ENCODE measurements around the gene IRF6. TPM values are rescaled to one million over a fixed set of nuclear protein-coding genes. Genes with fewer than 3 reads are reported as not detected.

Gene IRF6
- total and polyA plus RNA-seq, 2 of the 8 experiments (the other 6 are each of a cell fraction or from before 2014, with no cell fraction given): 9.6 to 13.4 TPM

- TF ChIP-seq, protein P1, sequence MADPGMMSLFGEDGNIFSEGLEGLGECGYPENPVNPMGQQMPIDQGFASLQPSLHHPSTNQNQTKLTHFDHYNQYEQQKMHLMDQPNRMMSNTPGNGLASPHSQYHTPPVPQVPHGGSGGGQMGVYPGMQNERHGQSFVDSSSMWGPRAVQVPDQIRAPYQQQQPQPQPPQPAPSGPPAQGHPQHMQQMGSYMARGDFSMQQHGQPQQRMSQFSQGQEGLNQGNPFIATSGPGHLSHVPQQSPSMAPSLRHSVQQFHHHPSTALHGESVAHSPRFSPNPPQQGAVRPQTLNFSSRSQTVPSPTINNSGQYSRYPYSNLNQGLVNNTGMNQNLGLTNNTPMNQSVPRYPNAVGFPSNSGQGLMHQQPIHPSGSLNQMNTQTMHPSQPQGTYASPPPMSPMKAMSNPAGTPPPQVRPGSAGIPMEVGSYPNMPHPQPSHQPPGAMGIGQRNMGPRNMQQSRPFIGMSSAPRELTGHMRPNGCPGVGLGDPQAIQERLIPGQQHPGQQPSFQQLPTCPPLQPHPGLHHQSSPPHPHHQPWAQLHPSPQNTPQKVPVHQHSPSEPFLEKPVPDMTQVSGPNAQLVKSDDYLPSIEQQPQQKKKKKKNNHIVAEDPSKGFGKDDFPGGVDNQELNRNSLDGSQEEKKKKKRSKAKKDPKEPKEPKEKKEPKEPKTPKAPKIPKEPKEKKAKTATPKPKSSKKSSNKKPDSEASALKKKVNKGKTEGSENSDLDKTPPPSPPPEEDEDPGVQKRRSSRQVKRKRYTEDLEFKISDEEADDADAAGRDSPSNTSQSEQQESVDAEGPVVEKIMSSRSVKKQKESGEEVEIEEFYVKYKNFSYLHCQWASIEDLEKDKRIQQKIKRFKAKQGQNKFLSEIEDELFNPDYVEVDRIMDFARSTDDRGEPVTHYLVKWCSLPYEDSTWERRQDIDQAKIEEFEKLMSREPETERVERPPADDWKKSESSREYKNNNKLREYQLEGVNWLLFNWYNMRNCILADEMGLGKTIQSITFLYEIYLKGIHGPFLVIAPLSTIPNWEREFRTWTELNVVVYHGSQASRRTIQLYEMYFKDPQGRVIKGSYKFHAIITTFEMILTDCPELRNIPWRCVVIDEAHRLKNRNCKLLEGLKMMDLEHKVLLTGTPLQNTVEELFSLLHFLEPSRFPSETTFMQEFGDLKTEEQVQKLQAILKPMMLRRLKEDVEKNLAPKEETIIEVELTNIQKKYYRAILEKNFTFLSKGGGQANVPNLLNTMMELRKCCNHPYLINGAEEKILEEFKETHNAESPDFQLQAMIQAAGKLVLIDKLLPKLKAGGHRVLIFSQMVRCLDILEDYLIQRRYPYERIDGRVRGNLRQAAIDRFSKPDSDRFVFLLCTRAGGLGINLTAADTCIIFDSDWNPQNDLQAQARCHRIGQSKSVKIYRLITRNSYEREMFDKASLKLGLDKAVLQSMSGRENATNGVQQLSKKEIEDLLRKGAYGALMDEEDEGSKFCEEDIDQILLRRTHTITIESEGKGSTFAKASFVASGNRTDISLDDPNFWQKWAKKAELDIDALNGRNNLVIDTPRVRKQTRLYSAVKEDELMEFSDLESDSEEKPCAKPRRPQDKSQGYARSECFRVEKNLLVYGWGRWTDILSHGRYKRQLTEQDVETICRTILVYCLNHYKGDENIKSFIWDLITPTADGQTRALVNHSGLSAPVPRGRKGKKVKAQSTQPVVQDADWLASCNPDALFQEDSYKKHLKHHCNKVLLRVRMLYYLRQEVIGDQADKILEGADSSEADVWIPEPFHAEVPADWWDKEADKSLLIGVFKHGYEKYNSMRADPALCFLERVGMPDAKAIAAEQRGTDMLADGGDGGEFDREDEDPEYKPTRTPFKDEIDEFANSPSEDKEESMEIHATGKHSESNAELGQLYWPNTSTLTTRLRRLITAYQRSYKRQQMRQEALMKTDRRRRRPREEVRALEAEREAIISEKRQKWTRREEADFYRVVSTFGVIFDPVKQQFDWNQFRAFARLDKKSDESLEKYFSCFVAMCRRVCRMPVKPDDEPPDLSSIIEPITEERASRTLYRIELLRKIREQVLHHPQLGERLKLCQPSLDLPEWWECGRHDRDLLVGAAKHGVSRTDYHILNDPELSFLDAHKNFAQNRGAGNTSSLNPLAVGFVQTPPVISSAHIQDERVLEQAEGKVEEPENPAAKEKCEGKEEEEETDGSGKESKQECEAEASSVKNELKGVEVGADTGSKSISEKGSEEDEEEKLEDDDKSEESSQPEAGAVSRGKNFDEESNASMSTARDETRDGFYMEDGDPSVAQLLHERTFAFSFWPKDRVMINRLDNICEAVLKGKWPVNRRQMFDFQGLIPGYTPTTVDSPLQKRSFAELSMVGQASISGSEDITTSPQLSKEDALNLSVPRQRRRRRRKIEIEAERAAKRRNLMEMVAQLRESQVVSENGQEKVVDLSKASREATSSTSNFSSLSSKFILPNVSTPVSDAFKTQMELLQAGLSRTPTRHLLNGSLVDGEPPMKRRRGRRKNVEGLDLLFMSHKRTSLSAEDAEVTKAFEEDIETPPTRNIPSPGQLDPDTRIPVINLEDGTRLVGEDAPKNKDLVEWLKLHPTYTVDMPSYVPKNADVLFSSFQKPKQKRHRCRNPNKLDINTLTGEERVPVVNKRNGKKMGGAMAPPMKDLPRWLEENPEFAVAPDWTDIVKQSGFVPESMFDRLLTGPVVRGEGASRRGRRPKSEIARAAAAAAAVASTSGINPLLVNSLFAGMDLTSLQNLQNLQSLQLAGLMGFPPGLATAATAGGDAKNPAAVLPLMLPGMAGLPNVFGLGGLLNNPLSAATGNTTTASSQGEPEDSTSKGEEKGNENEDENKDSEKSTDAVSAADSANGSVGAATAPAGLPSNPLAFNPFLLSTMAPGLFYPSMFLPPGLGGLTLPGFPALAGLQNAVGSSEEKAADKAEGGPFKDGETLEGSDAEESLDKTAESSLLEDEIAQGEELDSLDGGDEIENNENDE (IDR thresholded peaks at IDR 0.05; ENCODE audit: insufficient replicate concordance, low read length): no peak
- TF ChIP-seq BRCA1 (IDR thresholded peaks at IDR 0.05; ENCODE audit: low read depth, low read length) (no peak), TBP (IDR thresholded peaks at IDR 0.05; ENCODE audit: low read depth, low read length) (no peak), E2F6 (IDR thresholded peaks at IDR 0.05) (no peak), NRF1 (IDR thresholded peaks at IDR 0.05; ENCODE audit: low read depth, low read length) (no peak), RNF2 (IDR thresholded peaks at IDR 0.05; ENCODE audit: borderline replicate concordance, low read depth, low read length, missing control alignments, poor library complexity, severe bottlenecking) (no peak), ASH2L (IDR thresholded peaks at IDR 0.05; ENCODE audit: low read length) (no peak), TCF12 (IDR thresholded peaks at IDR 0.05; ENCODE audit: low read depth, low read length) (no peak), KDM4A (IDR thresholded peaks at IDR 0.05; ENCODE audit: low read depth, low read length, severe bottlenecking) (no peak), TEAD4 (IDR thresholded peaks at IDR 0.05; ENCODE audit: low read depth, low read length) (no peak), BACH1 (IDR thresholded peaks at IDR 0.05; ENCODE audit: low read length) (no peak), POLR2AphosphoS5 (IDR thresholded peaks at IDR 0.05; ENCODE audit: low read depth, low read length) (no peak)
Observed at GRCh38 chr1:209741889-209742288, 64.1 kb downstream of the IRF6 start (continued).

All from H1 (cell line).